Measurements from ENCODE around the gene TMED4. TPM values are rescaled to one million over a fixed set of nuclear protein-coding genes. Genes with fewer than 3 reads are reported as not detected.

TMED4 gene
- total and polyA plus RNA-seq, 4 donors, result 26.9 to 97.1 (median 46.9) TPM

DNA sequence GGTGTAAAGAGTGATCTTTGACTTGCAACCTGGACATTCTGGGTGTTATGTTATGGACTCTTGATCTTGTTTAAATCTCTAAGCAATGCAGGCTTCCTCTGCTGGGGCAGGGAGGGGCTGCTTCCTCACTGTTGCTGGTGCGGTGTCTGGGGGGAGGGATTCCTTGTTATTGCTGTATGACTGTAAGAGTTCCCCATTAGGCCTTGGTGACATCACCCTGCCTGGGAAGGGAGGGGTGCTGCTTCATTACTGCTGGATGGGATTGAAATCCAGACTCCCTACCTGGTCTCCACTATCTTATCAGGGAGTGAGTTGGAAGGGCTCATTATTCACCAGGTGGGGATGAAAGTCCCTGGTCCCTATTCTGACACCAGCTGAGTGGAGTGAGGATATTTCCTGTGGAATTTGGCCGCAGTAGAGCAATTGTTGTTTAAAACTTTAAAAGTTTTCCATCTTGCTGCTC lies 33.1 kb upstream of the TMED4 start:
- TF ChIP-seq REST (IDR thresholded peaks at IDR 0.05) (no peak), GABPA (IDR thresholded peaks at IDR 0.05 in 1 of 2, conservative IDR thresholded peaks at IDR 0.05 in 1 of 2) (no peak), SP1 (IDR thresholded peaks at IDR 0.05) (no peak), JUND (IDR thresholded peaks at IDR 0.05) (no peak), MAX (IDR thresholded peaks at IDR 0.05) (no peak), FOXA2 (IDR thresholded peaks at IDR 0.05) (no peak), NR2F2 (IDR thresholded peaks at IDR 0.05) (no peak), HNF4G (IDR thresholded peaks at IDR 0.05) (no peak), RXRA (IDR thresholded peaks at IDR 0.05) (no peak), YY1 (IDR thresholded peaks at IDR 0.05) (no peak), TAF1 (conservative IDR thresholded peaks at IDR 0.05) (no peak)
- H3K9me3 ChIP-seq (ENCODE audit: control insufficient read depth in 4 of 4, low read length in 3 of 4), result no peaks in the 10 kb centered on the region
- peaks cover 0 to 4% (median 0%) of the 10 kb centered on the region in 4 donors for H3K4me1 ChIP-seq (ENCODE audit: control insufficient read depth in 4 of 4, insufficient read depth in 4 of 4, low read length in 3 of 4)
- no peaks in the 10 kb centered on the region for H3K27me3 ChIP-seq (ENCODE audit: control insufficient read depth in 4 of 4, insufficient read depth in 4 of 4, low read length in 3 of 4)
- H3K4me3 ChIP-seq (ENCODE audit: low read depth in 1 of 3, low read length in 3 of 3), result no peak overlapping the region
- WGBS, result 79% methylated on average over 2 of the region's 2 CpGs
- no peaks in the 10 kb centered on the region for H3K36me3 ChIP-seq (ENCODE audit: control insufficient read depth in 4 of 4, insufficient read depth in 3 of 4, low read depth in 1 of 4, low read length in 3 of 4)
- no peak overlapping the region for H3K9ac ChIP-seq (ENCODE audit: low read depth in 1 of 2, low read length in 2 of 2)
- H3K27ac ChIP-seq (ENCODE audit: low read depth in 1 of 2, low read length in 2 of 2), result no peak overlapping the region
- DNase-seq (ENCODE audit: low spot score), result no peak

DNA sequence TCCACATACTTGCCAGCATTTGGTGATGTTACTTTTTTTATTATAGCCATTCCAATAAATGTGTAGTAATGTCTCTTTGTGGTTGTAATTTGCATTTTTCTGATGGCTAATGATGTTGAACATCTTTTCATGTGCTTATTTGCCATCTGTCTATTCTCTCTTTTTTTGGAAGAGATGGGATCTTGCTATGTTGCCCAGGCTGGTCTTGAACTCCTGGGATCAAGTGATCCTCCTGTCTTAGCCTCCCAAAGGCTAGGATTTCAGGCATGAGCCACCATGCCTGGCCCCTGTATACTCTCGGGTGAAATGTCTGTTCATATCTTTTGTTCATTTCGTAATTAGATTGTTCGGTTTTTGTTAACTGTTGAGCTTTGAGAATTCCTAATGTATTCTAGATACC lies 27.8 kb upstream of the TMED4 start:
- H3K36me3 ChIP-seq (ENCODE audit: control insufficient read depth in 4 of 4, insufficient read depth in 3 of 4, low read depth in 1 of 4, low read length in 3 of 4), result no peaks in the 10 kb centered on the region
- TF ChIP-seq EGR1 (IDR thresholded peaks at IDR 0.05; ENCODE audit: low read depth in 2 of 2), result no peak
- TF ChIP-seq TAF1 (conservative IDR thresholded peaks at IDR 0.05), result no peak
- TF ChIP-seq HNF4G (IDR thresholded peaks at IDR 0.05), result no peak
- no peak for TF ChIP-seq CTCF (IDR thresholded peaks at IDR 0.05; ENCODE audit: low read depth, low read length, missing input control)
- no peak for TF ChIP-seq GABPA (IDR thresholded peaks at IDR 0.05 in 1 of 2, conservative IDR thresholded peaks at IDR 0.05 in 1 of 2)
- no peak for TF ChIP-seq RXRA (IDR thresholded peaks at IDR 0.05)
- no peak for TF ChIP-seq RAD21 (IDR thresholded peaks at IDR 0.05)
- TF ChIP-seq, protein P1, sequence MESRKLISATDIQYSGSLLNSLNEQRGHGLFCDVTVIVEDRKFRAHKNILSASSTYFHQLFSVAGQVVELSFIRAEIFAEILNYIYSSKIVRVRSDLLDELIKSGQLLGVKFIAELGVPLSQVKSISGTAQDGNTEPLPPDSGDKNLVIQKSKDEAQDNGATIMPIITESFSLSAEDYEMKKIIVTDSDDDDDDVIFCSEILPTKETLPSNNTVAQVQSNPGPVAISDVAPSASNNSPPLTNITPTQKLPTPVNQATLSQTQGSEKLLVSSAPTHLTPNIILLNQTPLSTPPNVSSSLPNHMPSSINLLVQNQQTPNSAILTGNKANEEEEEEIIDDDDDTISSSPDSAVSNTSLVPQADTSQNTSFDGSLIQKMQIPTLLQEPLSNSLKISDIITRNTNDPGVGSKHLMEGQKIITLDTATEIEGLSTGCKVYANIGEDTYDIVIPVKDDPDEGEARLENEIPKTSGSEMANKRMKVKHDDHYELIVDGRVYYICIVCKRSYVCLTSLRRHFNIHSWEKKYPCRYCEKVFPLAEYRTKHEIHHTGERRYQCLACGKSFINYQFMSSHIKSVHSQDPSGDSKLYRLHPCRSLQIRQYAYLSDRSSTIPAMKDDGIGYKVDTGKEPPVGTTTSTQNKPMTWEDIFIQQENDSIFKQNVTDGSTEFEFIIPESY (IDR thresholded peaks at IDR 0.05), result no peak
- no peak for TF ChIP-seq NR2F2 (IDR thresholded peaks at IDR 0.05)
- no peak for TF ChIP-seq YY1 (IDR thresholded peaks at IDR 0.05)
- no peak for TF ChIP-seq FOXA2 (IDR thresholded peaks at IDR 0.05)
- TF ChIP-seq REST (IDR thresholded peaks at IDR 0.05), result no peak
- no peak for TF ChIP-seq MAX (IDR thresholded peaks at IDR 0.05)
- no peak for TF ChIP-seq JUND (IDR thresholded peaks at IDR 0.05)
- TF ChIP-seq, protein P2, sequence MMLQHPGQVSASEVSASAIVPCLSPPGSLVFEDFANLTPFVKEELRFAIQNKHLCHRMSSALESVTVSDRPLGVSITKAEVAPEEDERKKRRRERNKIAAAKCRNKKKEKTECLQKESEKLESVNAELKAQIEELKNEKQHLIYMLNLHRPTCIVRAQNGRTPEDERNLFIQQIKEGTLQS (IDR thresholded peaks at IDR 0.05), result no peak
- no peak for TF ChIP-seq SP1 (IDR thresholded peaks at IDR 0.05)
- no peak for TF ChIP-seq HNF4A (conservative IDR thresholded peaks at IDR 0.05)
- H3K4me3 ChIP-seq (ENCODE audit: low read depth in 1 of 3, low read length in 3 of 3), result no peak overlapping the region
- no peaks in the 10 kb centered on the region for H3K9me3 ChIP-seq (ENCODE audit: control insufficient read depth in 4 of 4, low read length in 3 of 4)
- DNase-seq (ENCODE audit: low spot score), result no peak
- WGBS, result 90% methylated on average over 3 of the region's 3 CpGs
- peaks cover 1 to 13% (median 3%) of the 10 kb centered on the region in 4 donors for H3K4me1 ChIP-seq (ENCODE audit: control insufficient read depth in 4 of 4, insufficient read depth in 4 of 4, low read length in 3 of 4)
- H3K27me3 ChIP-seq (ENCODE audit: control insufficient read depth in 4 of 4, insufficient read depth in 4 of 4, low read length in 3 of 4), result no peaks in the 10 kb centered on the region
- H3K27ac ChIP-seq (ENCODE audit: low read depth in 1 of 2, low read length in 2 of 2), result no peak overlapping the region
- no peak overlapping the region for H3K9ac ChIP-seq (ENCODE audit: low read depth in 1 of 2, low read length in 2 of 2)
